Subcutaneous abdominal adipose tissue (tissue), 5 donors: ENCODE measurements around the gene PPP2R3B.
"Not testable (repeated sequence)": the region's sequence is repeated elsewhere in the genome, so short reads cannot be mapped to it uniquely, and the experiment has no call there.

Experiments used
- H3K27ac ChIP-seq: one replicate; pipeline ENCODE4 v1.7.0; 2013; ENCODE audit warnings: low read depth, mild to moderate bottlenecking, inconsistent platforms, low read length, moderate library complexity
- H3K27me3 ChIP-seq, 5 donors: one replicate each; pipeline ENCODE4 v1.7.0; 2013; ENCODE audit warnings: low read length in 5 of 5, inconsistent platforms in 1 of 5; ENCODE audit not compliant: control insufficient read depth in 5 of 5, insufficient read depth in 4 of 5
- H3K36me3 ChIP-seq, 5 donors: one replicate each; pipeline ENCODE4 v1.7.0; 2013; ENCODE audit warnings: low read length in 5 of 5; ENCODE audit not compliant: control insufficient read depth in 5 of 5, insufficient read depth in 5 of 5
- H3K4me1 ChIP-seq, 5 donors: one replicate each; pipeline ENCODE4 v1.7.0; 2013; ENCODE audit warnings: low read length in 5 of 5, mild to moderate bottlenecking in 3 of 5, moderate library complexity in 1 of 5; ENCODE audit not compliant: control insufficient read depth in 5 of 5, insufficient read depth in 5 of 5
- H3K4me3 ChIP-seq, 5 donors: one replicate each; pipeline ENCODE4 v1.7.0; 2013; ENCODE audit warnings: low read length in 5 of 5, low read depth in 1 of 5
- H3K9ac ChIP-seq, 5 donors: one replicate each; pipeline ENCODE4 v1.7.0; 2013; ENCODE audit warnings: low read length in 5 of 5, mild to moderate bottlenecking in 4 of 5, moderate library complexity in 3 of 5
- H3K9me3 ChIP-seq, 5 donors: one replicate each; pipeline ENCODE4 v1.7.0; 2013; ENCODE audit warnings: low read length in 5 of 5; ENCODE audit not compliant: control insufficient read depth in 5 of 5
- donor health status: healthy.
- donor health status: healthy.
- donor health status: healthy.
- donor health status: healthy.
- donor health status: healthy.

PPP2R3B gene

GRCh38 chrX:307261-308111 lies 79.2 kb downstream of the PPP2R3B start:
- Histone ChIP-seq H3K9ac (no peak overlapping the region), H3K27ac (no peak overlapping the region), H3K27me3 (no peaks in the 10 kb centered on the region), H3K4me1 (no peaks in the 10 kb centered on the region), H3K36me3 (peaks cover 5 to 79% (median 65%) of the 10 kb centered on the region in 5 donors), H3K4me3 (no peak overlapping the region), H3K9me3 (no peaks in the 10 kb centered on the region)

GRCh38 chrX:306614-307251 lies 80.0 kb downstream of the PPP2R3B start:
- not testable (repeated sequence) for H3K4me3 ChIP-seq, H3K27ac ChIP-seq, H3K9ac ChIP-seq, H3K4me1 ChIP-seq, H3K9me3 ChIP-seq, H3K27me3 ChIP-seq
- H3K36me3 ChIP-seq, result peaks cover 5 to 77% (median 63%) of the 10 kb centered on the region in 5 donors

- peaks cover 5 to 75% (median 60%) of the 10 kb centered on the region in 5 donors for H3K36me3 ChIP-seq
- not testable (repeated sequence) for H3K4me1 ChIP-seq, H3K27ac ChIP-seq
Measured at GRCh38 chrX:305781-306613, 80.7 kb downstream of the PPP2R3B start.

GRCh38 chrX:302975-303374 lies 83.7 kb downstream of the PPP2R3B start:
- Histone ChIP-seq H3K4me3 (no peak overlapping the region), H3K9me3 (no peaks in the 10 kb centered on the region), H3K27ac (no peak overlapping the region), H3K36me3 (peaks cover 5 to 77% (median 59%) of the 10 kb centered on the region in 5 donors), H3K27me3 (no peaks in the 10 kb centered on the region), H3K4me1 (no peaks in the 10 kb centered on the region), H3K9ac (no peak overlapping the region)

More at GRCh38 chrX:305781-306613, 80.7 kb downstream of the PPP2R3B start:
- H3K4me3 ChIP-seq, H3K9me3 ChIP-seq, H3K27me3 ChIP-seq, H3K9ac ChIP-seq: not testable (repeated sequence)

GRCh38 chrX:300334-300733 lies 86.4 kb downstream of the PPP2R3B start:
- Histone ChIP-seq H3K9me3 (no peaks in the 10 kb centered on the region), H3K9ac (no peak overlapping the region), H3K4me3 (no peak overlapping the region), H3K27me3 (no peaks in the 10 kb centered on the region), H3K27ac (no peak overlapping the region), H3K36me3 (peaks cover 0 to 62% (median 43%) of the 10 kb centered on the region in 5 donors), H3K4me1 (no peaks in the 10 kb centered on the region)

GRCh38 chrX:298993-299392 lies 87.7 kb downstream of the PPP2R3B start:
- no peak overlapping the region for H3K4me3 ChIP-seq
- H3K9ac ChIP-seq, result no peak overlapping the region
- H3K36me3 ChIP-seq, result peaks cover 0 to 54% (median 43%) of the 10 kb centered on the region in 5 donors
- H3K4me1 ChIP-seq, result no peaks in the 10 kb centered on the region
- no peaks in the 10 kb centered on the region for H3K27me3 ChIP-seq
- H3K9me3 ChIP-seq, result no peaks in the 10 kb centered on the region
- no peak overlapping the region for H3K27ac ChIP-seq

GRCh38 chrX:295136-295535 lies 91.6 kb downstream of the PPP2R3B start:
- H3K27me3 ChIP-seq, result no peaks in the 10 kb centered on the region
- H3K9ac ChIP-seq, result no peak overlapping the region
- peaks cover 0 to 58% (median 47%) of the 10 kb centered on the region in 5 donors for H3K36me3 ChIP-seq

GRCh38 chrX:292900-293897 lies 93.5 kb downstream of the PPP2R3B start:
- H3K9ac ChIP-seq, result no peak overlapping the region
- H3K27me3 ChIP-seq, result no peaks in the 10 kb centered on the region
- no peak overlapping the region for H3K4me3 ChIP-seq
- H3K36me3 ChIP-seq, result peaks cover 0 to 63% (median 50%) of the 10 kb centered on the region in 5 donors
- peaks cover 0 to 4% (median 0%) of the 10 kb centered on the region in 5 donors for H3K9me3 ChIP-seq
- H3K4me1 ChIP-seq, result no peaks in the 10 kb centered on the region
- H3K27ac ChIP-seq, result no peak overlapping the region

More at GRCh38 chrX:295136-295535, 91.6 kb downstream of the PPP2R3B start:
- no peaks in the 10 kb centered on the region for H3K4me1 ChIP-seq
- no peak overlapping the region for H3K4me3 ChIP-seq
- H3K27ac ChIP-seq, result no peak overlapping the region
- peaks cover 0 to 4% (median 0%) of the 10 kb centered on the region in 5 donors for H3K9me3 ChIP-seq

GRCh38 chrX:291411-291901 lies 95.3 kb downstream of the PPP2R3B start:
- no peak overlapping the region for H3K27ac ChIP-seq
- no peak overlapping the region for H3K9ac ChIP-seq
- H3K27me3 ChIP-seq, result no peaks in the 10 kb centered on the region
- peaks cover 0 to 68% (median 55%) of the 10 kb centered on the region in 5 donors for H3K36me3 ChIP-seq
- no peak overlapping the region for H3K4me3 ChIP-seq
- peaks cover 0 to 4% (median 0%) of the 10 kb centered on the region in 5 donors for H3K9me3 ChIP-seq
- no peaks in the 10 kb centered on the region for H3K4me1 ChIP-seq
